KMS-11 (cell line): Measurements from ENCODE around the gene FRMPD3.

Source experiments
- H2AFZ ChIP-seq: fragments of 200-600 bp; sonication (generic); 2 replicates; pipeline ENCODE4 v1.6.1; 2016; ENCODE audit warnings: antibody characterized with exemption, mixed run types, low read depth
- H3K27ac ChIP-seq: fragments of 200-600 bp; sonication (generic); 2 replicates; pipeline ENCODE4 v1.6.1; 2016; ENCODE audit warnings: mild to moderate bottlenecking, mixed run types
- H3K27me3 ChIP-seq: fragments of 200-600 bp; sonication (generic); 2 replicates; pipeline ENCODE4 v1.6.1; 2017; ENCODE audit warnings: mild to moderate bottlenecking, low read depth, mixed run types, moderate library complexity; ENCODE audit not compliant: insufficient read depth
- H3K36me3 ChIP-seq: fragments of 200-600 bp; sonication (generic); 2 replicates; pipeline ENCODE4 v1.6.1; 2017; ENCODE audit warnings: mild to moderate bottlenecking, mixed run types; ENCODE audit not compliant: insufficient read depth
- H3K4me1 ChIP-seq: fragments of 200-600 bp; sonication (generic); 2 replicates; pipeline ENCODE4 v1.6.1; 2016; ENCODE audit warnings: mild to moderate bottlenecking, low read depth, mixed run types; ENCODE audit not compliant: poor library complexity, severe bottlenecking
- H3K4me2 ChIP-seq: fragments of 200-600 bp; sonication (generic); 2 replicates; pipeline ENCODE4 v1.7.0; 2016; ENCODE audit warnings: mild to moderate bottlenecking, mixed run types
- H3K4me3 ChIP-seq: fragments of 200-600 bp; sonication (generic); IDR thresholded peaks from 2 replicates; pipeline ENCODE4 v1.6.1; 2017; ENCODE audit warnings: low read depth, low read length, mixed read lengths; ENCODE audit not compliant: insufficient read depth
- H3K79me2 ChIP-seq: fragments of 200-600 bp; sonication (generic); 2 replicates; pipeline ENCODE4 v1.6.1; 2016; ENCODE audit warnings: low read depth, mixed run types; ENCODE audit not compliant: insufficient read depth
- H3K9ac ChIP-seq: fragments of 200-600 bp; sonication (generic); 2 replicates; pipeline ENCODE4 v1.6.1; 2016; ENCODE audit warnings: mild to moderate bottlenecking, mixed run types
- H4K20me1 ChIP-seq: fragments of 200-600 bp; sonication (generic); 2 replicates; pipeline ENCODE4 v1.6.1; 2016; ENCODE audit warnings: mild to moderate bottlenecking, mixed run types; ENCODE audit not compliant: insufficient read depth
- TF ChIP-seq, protein P1 (sequence below): fragments of 200-600 bp; sonication (generic); conservative IDR thresholded peaks from 2 replicates; pipeline ENCODE4 v1.6.1; 2017; ENCODE audit warnings: low read depth, mild to moderate bottlenecking, antibody characterized with exemption, low read length, moderate library complexity, mixed read lengths

FRMPD3 gene

DNA sequence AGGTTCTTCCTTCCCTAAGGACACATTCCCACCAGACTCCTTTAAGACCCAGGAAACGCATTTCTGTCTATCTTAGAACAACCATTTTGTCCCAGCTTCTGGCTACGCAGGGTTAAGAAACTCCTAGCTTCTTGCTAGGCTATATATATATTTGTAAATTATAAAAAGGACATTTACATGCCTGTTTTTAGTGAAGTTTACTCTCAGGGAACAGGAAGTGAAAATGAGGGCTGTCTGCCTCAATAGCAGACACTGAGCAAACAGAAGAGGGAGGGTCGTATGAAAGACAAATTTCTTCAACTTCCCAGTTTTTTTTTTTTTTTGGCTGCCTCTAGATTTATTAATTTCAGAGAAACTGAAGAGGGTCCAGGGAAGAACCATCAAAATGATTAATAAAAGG lies 9.3 kb upstream of the FRMPD3 start:
- Histone ChIP-seq H3K27ac (no peak overlapping the region), H4K20me1 (no peaks in the 10 kb centered on the region), H3K4me1 (no peaks in the 10 kb centered on the region), H3K9ac (no peak overlapping the region), H3K79me2 (no peaks in the 10 kb centered on the region), H3K36me3 (no peaks in the 10 kb centered on the region), H3K4me2 (no peak overlapping the region), H3K4me3 (no peak overlapping the region), H2AFZ (no peak overlapping the region), H3K27me3 (no peaks in the 10 kb centered on the region)
- TF ChIP-seq, protein P1, sequence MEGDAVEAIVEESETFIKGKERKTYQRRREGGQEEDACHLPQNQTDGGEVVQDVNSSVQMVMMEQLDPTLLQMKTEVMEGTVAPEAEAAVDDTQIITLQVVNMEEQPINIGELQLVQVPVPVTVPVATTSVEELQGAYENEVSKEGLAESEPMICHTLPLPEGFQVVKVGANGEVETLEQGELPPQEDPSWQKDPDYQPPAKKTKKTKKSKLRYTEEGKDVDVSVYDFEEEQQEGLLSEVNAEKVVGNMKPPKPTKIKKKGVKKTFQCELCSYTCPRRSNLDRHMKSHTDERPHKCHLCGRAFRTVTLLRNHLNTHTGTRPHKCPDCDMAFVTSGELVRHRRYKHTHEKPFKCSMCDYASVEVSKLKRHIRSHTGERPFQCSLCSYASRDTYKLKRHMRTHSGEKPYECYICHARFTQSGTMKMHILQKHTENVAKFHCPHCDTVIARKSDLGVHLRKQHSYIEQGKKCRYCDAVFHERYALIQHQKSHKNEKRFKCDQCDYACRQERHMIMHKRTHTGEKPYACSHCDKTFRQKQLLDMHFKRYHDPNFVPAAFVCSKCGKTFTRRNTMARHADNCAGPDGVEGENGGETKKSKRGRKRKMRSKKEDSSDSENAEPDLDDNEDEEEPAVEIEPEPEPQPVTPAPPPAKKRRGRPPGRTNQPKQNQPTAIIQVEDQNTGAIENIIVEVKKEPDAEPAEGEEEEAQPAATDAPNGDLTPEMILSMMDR: no peak

DNA sequence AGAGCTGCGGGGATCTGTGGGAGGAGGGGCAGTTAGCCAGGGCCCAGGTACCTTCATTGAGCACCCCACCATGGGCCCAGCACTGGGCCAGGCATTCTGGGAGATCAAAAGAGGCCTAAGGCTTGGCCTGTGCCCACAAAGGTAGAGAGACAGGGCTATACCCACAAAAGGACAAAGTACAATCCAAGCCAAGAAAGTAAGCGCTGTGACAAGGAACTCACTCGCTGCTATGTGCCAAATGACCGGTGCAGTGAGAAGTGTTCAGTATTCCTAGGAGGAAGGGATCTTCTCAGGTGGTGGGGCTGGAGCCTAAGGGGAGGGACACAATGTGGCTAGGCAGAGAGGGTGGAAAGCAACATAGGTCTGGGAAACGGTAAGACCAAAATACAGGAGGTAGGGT lies 8.8 kb upstream of the FRMPD3 start:
- no peaks in the 10 kb centered on the region for H3K36me3 ChIP-seq
- no peak overlapping the region for H3K9ac ChIP-seq
- no peaks in the 10 kb centered on the region for H4K20me1 ChIP-seq
- TF ChIP-seq, protein P1: no peak
- no peak overlapping the region for H3K4me3 ChIP-seq
- H2AFZ ChIP-seq: no peak overlapping the region
- H3K27me3 ChIP-seq: no peaks in the 10 kb centered on the region
- no peaks in the 10 kb centered on the region for H3K4me1 ChIP-seq
- H3K27ac ChIP-seq: no peak overlapping the region
- H3K79me2 ChIP-seq: no peaks in the 10 kb centered on the region
- H3K4me2 ChIP-seq: no peak overlapping the region

DNA sequence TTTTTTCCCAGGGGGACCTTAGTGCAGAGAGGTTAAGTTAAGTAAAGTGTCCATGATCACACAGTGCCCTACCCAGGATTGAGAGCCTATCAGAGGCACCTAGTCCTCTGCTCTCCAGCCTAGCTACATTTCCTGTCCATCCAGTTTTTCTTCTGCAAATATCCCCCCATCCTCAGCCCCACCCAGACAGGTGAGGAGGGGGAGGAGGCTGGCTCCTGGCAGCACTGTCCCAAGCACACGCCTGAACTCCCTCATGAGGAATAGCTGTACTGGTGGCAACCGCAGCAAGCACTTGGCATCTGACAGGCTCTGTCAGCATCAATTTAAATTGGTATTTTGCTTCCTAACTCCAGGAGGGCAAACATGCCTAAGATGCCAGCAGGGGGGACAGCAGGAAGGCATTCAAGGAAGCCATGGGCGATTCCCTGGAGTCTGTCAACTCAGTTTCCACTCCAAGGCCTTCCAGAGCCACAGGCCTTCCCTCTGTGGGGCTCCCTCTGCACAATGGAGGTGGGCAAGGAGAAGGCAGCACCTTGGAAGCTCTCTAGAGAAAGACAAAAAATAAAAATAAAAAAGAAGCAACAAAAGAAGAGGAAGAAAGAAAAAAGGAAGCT lies 6.4 kb upstream of the FRMPD3 start:
- Histone ChIP-seq H2AFZ (no peak overlapping the region), H3K9ac (no peak overlapping the region), H3K27me3 (no peaks in the 10 kb centered on the region), H3K4me3 (no peak overlapping the region), H3K4me1 (no peaks in the 10 kb centered on the region), H3K4me2 (no peak overlapping the region), H3K79me2 (no peaks in the 10 kb centered on the region), H3K27ac (no peak overlapping the region), H4K20me1 (no peaks in the 10 kb centered on the region), H3K36me3 (no peaks in the 10 kb centered on the region)
- TF ChIP-seq, protein P1: no peak

DNA sequence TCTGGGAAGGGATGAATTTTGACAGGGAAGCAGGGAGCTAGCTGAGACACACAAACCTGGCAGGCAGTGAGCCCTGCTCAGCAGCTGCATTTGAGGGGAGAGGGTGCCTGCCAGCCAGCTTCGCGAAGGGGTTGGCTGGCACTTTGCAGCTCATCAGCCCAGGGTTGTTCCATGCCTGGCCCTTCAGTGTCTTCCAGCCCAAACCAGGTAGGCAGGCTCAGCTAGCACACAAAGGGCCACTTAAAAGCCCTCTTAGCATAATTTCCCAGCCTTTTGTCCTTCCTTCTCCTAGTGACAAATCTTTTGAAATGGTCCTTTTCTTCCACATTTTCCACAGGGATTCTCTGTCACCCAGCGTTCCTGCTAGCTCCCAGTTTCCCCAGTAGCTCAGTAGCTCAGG lies 4.3 kb upstream of the FRMPD3 start:
- TF ChIP-seq, protein P1: no peak
- Histone ChIP-seq H3K4me3 (no peak overlapping the region), H3K9ac (no peak overlapping the region), H3K79me2 (no peaks in the 10 kb centered on the region), H3K27ac (no peak overlapping the region), H4K20me1 (no peaks in the 10 kb centered on the region), H3K4me1 (peaks cover 5% of the 10 kb centered on the region), H3K4me2 (no peak overlapping the region), H2AFZ (no peak overlapping the region), H3K27me3 (no peaks in the 10 kb centered on the region), H3K36me3 (no peaks in the 10 kb centered on the region)
